Measurements from ENCODE around the gene STAT6.

DNA sequence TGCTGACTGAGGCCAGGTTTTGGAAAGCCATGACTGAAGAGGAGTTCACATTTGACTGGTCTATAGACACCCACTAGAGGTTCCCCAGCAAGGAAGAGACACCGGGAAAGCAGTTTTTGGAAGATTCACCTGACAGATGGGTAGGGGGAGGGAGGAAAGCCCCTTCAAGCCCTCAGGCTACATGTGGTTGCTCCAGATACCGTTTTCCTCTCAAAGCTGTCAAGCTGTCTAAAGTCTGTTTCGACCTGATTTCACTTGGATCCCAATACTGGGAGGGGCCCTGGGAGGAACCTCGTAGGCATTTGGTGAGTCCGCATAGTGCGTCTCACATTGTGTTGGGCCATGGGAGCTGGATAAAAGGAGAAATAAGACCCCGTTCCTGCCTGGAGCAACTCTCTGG, 15.4 kb upstream of the STAT6 start:
- TF ChIP-seq CTCF (IDR thresholded peaks at IDR 0.05; ENCODE audit: poor library complexity) (no peak), EZH2phosphoT487 (IDR thresholded peaks at IDR 0.05; ENCODE audit: low read depth, severe bottlenecking, unreplicated experiment) (no peak), EZH2 (IDR thresholded peaks at IDR 0.05; ENCODE audit: borderline replicate concordance) (no peak)

Data from hepatocyte (in vitro differentiated cells).